Measurements from ENCODE around the gene KRT74.

The KRT74 gene

DNA sequence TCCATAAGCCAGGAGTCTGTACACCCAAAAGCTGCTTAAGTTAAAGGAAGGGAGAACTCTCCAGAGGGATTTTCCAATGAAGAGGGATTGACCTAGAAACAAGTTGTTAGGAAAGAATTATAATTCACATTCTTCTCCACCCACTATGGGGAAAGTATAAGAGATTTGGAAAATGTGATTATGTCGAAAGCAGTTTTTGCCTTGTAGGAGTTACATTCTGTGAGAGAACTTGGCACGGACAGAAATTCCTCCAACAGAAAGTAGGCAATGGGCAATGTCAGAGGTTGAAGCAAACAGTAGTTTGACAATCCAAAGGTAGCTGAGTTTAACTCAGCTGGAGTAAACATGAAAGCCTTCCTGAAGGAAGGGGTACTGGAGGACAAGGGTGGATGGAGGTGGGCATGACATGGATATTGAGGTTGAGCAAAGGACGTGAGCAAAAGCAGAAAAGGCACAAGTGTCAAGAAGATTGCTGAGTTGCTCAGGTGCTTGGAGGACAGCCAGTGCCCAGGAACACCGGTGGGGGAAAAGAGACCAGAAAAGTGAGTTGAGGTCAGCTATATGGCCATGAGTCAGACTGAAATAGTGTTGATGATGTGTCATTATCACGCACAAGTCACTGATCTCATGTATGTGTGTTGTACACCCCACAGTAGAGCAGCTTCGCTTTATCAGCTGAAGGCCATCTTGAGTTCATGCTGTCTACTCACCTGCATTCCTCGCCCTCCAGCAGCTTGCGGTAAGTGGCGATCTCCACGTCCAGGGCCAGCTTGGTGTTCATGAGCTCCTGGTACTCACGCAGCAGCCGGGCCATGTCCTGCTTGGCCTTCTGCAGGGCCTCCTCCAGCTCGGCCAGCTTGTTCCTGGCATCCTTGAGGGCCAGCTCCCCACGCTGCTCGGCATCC, 57.5 kb downstream of the KRT74 start:
- Histone ChIP-seq H3K9ac (ENCODE audit: insufficient read length, low read depth) (no peak overlapping the region), H3K4me1 (ENCODE audit: insufficient read depth, insufficient read length) (no peaks in the 10 kb centered on the region), H3K9me3 (ENCODE audit: insufficient read depth, low read length) (0 out of 2 replicates have a peak, but pooled peaks cover 2% of the 10 kb centered on the region), H3K27me3 (ENCODE audit: insufficient read depth, insufficient read length) (peaks cover 2% of the 10 kb centered on the region), H3K36me3 (ENCODE audit: insufficient read depth, insufficient read length, low read length) (no peaks in the 10 kb centered on the region), H3K4me3 (ENCODE audit: insufficient read length, low read depth) (no peak overlapping the region)
- no peak for DNase-seq (ENCODE audit: low read depth, low spot score)
- TF ChIP-seq ZNF274 (IDR thresholded peaks at IDR 0.05; ENCODE audit: low read depth, low read length) (no peak), SUZ12 (IDR thresholded peaks at IDR 0.05; ENCODE audit: extremely low read depth, insufficient read depth, insufficient read length) (no peak), YY1 (IDR thresholded peaks at IDR 0.05; ENCODE audit: insufficient read depth, insufficient read length) (no peak)

All from NT2/D1 (cell line).